ENCODE measurements around the gene IL7R.
A peak's percentile ranks its signal among the peaks of the same experiment; 100 is the strongest.

IL7R gene, protein sequence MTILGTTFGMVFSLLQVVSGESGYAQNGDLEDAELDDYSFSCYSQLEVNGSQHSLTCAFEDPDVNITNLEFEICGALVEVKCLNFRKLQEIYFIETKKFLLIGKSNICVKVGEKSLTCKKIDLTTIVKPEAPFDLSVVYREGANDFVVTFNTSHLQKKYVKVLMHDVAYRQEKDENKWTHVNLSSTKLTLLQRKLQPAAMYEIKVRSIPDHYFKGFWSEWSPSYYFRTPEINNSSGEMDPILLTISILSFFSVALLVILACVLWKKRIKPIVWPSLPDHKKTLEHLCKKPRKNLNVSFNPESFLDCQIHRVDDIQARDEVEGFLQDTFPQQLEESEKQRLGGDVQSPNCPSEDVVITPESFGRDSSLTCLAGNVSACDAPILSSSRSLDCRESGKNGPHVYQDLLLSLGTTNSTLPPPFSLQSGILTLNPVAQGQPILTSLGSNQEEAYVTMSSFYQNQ

GRCh38 chr5:35856765-35857351 is at the start of gene IL7R:
Gene IL7R, plus strand, starts transcription at chr5:35856891. Its CDS starts 87 bp downstream, at chr5:35856978.
- peak; percentile 74 for DNase-seq (ENCODE audit: low read depth)

DNA sequence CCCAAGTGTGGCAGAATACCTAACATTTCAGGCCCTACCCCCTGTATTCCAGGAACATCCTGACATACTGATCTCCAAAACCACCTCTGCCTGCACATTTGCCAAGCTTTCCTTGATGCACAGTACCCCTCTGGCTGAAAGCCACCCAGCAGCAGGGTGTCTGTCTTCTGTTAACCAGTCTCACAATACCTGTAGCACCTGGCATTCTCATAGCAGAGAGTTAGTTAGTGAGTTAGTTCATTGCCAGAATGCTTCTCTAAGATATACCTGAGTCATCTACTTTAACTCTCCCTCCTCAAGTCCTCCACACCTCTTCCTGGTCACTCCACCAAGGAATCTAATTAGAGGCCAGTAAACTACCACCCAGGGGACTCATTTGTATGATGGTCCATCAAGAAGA is 46.1 kb upstream of the IL7R start:
- no peak for DNase-seq (ENCODE audit: low read depth)

GRCh38 chr5:35811108-35811741 is 45.5 kb upstream of the IL7R start:
- DNase-seq (ENCODE audit: low read depth): peak; percentile 76

DNA sequence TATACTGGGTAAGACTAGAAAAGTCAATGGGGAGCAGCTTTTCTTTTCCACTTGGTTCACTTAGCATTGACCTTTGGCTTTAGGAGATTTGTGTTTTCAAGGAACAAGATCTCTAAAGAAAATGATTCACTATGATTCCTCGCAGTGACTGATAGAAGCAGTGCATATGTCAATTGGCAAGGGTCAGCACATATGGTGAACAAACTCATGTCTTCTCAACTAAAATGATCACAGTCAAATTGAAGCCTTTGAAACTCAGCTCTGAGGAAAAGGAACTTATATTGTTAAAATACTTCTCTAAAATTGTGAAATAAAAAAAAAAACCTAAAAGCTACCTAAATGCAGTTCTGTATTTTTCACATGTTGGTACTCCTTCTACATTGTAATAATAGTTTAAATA is 43.2 kb upstream of the IL7R start:
- peak; percentile 36 for DNase-seq (ENCODE audit: low read depth)

DNA sequence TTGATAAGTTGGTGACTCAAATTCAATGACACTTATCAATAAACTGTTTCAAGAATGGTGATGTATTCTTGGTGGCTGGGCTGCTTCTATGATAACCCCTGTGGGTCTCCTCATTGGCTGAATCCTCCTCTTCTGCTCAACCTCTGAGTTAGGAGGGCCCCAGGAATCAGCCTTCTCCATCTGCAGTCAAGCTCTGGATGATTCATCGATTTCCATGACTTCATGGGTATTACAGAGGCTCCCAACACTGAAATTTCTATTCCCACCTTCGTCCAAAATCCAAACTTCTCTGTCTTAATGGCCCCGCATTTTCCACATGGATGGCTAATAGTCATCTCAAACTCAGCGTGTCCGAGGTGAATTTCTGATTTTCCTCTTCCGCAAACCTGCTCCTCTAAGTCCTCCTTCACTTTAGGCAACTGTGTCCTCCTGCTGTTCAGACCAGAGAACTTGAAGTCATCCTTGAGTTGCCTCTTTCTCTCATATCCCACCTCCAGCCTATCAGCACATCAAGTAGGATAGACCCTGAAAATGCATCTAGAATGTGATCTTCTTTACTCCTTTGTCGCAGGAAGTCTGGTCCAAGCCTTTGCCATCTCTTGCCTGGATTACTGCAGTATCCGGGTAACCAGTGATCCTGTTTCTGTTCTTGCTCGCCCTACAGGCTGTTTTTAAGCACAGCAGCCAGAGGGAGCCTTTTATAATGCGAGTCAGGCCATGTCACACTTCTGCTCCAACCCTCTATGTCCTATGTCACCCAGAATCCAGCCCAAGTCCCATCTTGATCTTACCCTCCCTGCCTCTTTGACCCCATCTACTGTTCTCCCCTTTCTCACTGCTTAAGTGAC is 41.4 kb upstream of the IL7R start:
- peak; percentile 69 for DNase-seq (ENCODE audit: low read depth)

GRCh38 chr5:35816881-35817521 is 39.7 kb upstream of the IL7R start:
- DNase-seq (ENCODE audit: low read depth): no peak

DNA sequence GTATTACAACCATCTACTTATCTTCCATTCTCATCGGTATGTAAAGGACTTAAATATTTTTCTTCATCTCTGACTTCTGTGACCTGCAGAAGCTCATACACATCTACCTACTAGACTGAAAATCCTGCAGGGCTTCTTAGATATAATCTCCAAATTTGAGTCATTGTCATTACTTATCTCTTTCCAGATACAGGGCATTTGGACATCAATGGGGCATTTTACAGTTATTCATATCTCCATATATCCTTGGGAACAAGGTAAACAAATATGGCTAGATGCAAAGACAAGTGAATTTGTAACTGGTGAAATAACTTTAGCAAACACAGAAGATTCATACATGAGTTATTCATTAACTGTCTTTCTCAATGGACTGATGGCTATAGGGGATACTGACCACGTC is 37.7 kb upstream of the IL7R start:
- DNase-seq (ENCODE audit: low read depth): no peak

- DNase-seq (ENCODE audit: low read depth): no peak
These were observed 37.0 kb upstream of the IL7R start for GRCh38 chr5:35819668-35820067.

GRCh38 chr5:35820735-35821134 is 36.0 kb upstream of the IL7R start:
- DNase-seq (ENCODE audit: low read depth): no peak

GRCh38 chr5:35821513-35821912 is 35.2 kb upstream of the IL7R start:
- no peak for DNase-seq (ENCODE audit: low read depth)

DNA sequence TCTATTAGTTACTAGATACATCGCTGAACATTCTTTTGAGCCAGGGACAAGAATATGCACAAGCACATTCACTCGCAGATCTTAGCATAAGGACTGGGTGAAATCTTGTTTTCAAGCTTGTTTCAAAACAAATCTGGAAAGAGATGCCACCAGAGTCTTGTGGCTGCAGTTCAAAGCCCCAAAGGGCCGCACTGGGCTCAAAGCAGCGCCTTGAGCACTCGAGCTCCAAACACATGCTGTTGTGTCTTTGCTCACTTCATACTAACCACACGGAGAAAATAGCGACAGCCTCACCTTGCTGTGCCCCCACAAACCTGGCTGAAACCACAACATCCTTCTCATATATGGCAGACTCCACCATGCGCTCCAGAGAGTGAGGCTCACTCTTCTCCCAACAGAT is 34.2 kb upstream of the IL7R start:
- no peak for DNase-seq (ENCODE audit: low read depth)

DNA sequence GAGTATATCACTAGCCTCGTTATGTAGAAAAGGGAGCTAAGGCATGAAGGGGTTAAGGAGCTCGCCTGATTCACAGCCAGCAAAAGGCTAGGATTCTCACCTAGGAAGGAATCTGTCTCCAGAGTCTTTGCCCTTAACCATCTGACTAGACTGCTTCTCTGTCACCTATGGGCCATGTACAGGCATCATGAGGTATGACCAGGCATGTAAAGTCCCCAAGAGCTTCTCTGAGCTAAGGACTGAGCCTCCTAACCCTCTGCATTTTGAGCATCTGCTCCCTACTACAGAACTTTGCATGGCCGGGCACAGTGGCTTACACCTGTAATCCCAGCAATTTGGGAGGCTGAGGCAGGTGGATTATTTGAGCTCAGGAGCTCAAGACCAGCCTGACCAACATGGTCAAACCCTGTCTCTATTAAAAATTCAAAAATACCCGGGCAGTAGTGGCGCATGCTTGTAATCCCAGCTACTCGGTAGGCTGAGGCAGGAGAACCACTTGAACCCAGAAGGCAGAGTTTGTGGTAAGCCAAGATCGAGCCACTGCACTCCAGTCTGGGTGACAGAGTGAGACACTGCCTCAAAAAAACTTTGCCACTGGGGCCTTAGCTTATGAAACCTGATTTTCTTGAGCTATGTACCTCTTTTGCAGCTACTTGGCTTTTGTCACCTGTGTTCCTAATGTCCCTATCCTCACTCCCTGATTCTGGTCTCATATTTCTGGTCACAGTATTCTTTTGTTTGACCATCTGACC is 33.2 kb upstream of the IL7R start:
- no peak for DNase-seq (ENCODE audit: low read depth)

DNA sequence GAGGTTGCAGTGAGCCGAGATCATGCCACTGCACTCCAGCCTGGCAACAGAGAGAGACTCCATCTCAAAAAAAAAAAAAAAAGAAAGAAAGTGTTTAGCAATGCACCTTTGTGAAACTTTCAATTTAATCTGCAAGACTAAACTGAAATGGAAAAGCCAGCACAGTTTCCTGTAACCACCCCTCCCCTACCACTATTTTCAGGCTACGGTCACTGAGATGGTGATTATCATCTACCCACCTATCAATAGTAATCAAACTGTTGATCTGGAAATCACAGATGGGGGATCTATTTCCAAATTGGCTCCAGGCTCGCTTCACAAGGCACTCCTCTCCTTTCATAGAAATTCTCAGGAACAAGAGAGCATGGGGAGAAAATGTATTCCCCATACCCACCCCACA is 30.6 kb upstream of the IL7R start:
- no peak for DNase-seq (ENCODE audit: low read depth)

GRCh38 chr5:35826554-35826953 is 30.1 kb upstream of the IL7R start:
- no peak for DNase-seq (ENCODE audit: low read depth)

GRCh38 chr5:35828082-35828598 is 28.6 kb upstream of the IL7R start:
- DNase-seq (ENCODE audit: low read depth): no peak

GRCh38 chr5:35830587-35830986 is 26.1 kb upstream of the IL7R start:
- DNase-seq (ENCODE audit: low read depth): no peak

GRCh38 chr5:35832762-35833161 is 23.9 kb upstream of the IL7R start:
- DNase-seq (ENCODE audit: low read depth): no peak

GRCh38 chr5:35833224-35833623 is 23.5 kb upstream of the IL7R start:
- DNase-seq (ENCODE audit: low read depth): no peak

GRCh38 chr5:35835796-35836742 is 20.6 kb upstream of the IL7R start:
- no peak for DNase-seq (ENCODE audit: low read depth)

All from ELR (cell line).